Loucy (cell line): ENCODE results near the gene MCTS1.

Experiments
- H2AFZ ChIP-seq: fragments of 200-600 bp; sonication (generic); 2 replicates; pipeline ENCODE4 v1.6.0; 2016; ENCODE audit warnings: antibody characterized with exemption, mild to moderate bottlenecking, low read length, moderate library complexity
- H3F3A ChIP-seq: fragments of 200-600 bp; 2 replicates; pipeline ENCODE4 v1.6.0; 2016; ENCODE audit warnings: antibody characterized with exemption, low read depth, mild to moderate bottlenecking
- H3K27me3 ChIP-seq: fragments of 200-600 bp; sonication (generic); 2 replicates; pipeline ENCODE4 v1.6.1; 2014; ENCODE audit warnings: low read length, mild to moderate bottlenecking; ENCODE audit not compliant: insufficient read depth, poor library complexity, severe bottlenecking
- H3K36me3 ChIP-seq: fragments of 200-600 bp; sonication (generic); 2 replicates; pipeline ENCODE4 v1.6.1; 2016; ENCODE audit warnings: low read length; ENCODE audit not compliant: insufficient read depth
- H3K4me1 ChIP-seq: fragments of 200-600 bp; sonication (generic); 2 replicates; pipeline ENCODE4 v1.5.1; 2014; ENCODE audit warnings: low read length, mild to moderate bottlenecking; ENCODE audit not compliant: insufficient read depth, poor library complexity, severe bottlenecking
- H3K4me2 ChIP-seq: fragments of 200-600 bp; sonication (generic); 2 replicates; pipeline ENCODE4 v1.6.0; 2014; ENCODE audit warnings: antibody characterized with exemption, low read length, low read depth, mild to moderate bottlenecking; ENCODE audit not compliant: poor library complexity, severe bottlenecking
- H3K4me3 ChIP-seq: fragments of 200-600 bp; sonication (generic); 2 replicates; pipeline ENCODE4 v1.5.1; 2014; ENCODE audit warnings: low read length, mild to moderate bottlenecking, mixed read lengths; ENCODE audit not compliant: poor library complexity, severe bottlenecking
- H3K79me2 ChIP-seq: fragments of 200-600 bp; sonication (generic); 2 replicates; pipeline ENCODE4 v1.6.1; 2014; ENCODE audit warnings: low read length; ENCODE audit not compliant: insufficient read depth
- H3K9ac ChIP-seq: fragments of 200-600 bp; sonication (generic); 2 replicates; pipeline ENCODE4 v1.6.0; 2014; ENCODE audit warnings: mild to moderate bottlenecking, low read depth, low read length, moderate library complexity; ENCODE audit not compliant: poor library complexity, severe bottlenecking
- H3K9me2 ChIP-seq: fragments of 200-600 bp; sonication (generic); replicated peaks from 2 replicates; pipeline ENCODE4 v1.6.1; 2016; ENCODE audit warnings: low read depth, low read length, mixed read lengths
- H3K9me3 ChIP-seq: fragments of 200-600 bp; sonication (generic); 2 replicates; pipeline ENCODE4 v1.6.1; 2014; ENCODE audit warnings: mild to moderate bottlenecking, antibody characterized with exemption, low read length, low read depth; ENCODE audit not compliant: insufficient read depth
- H4K20me1 ChIP-seq: fragments of 200-600 bp; sonication (generic); 2 replicates; pipeline ENCODE4 v1.6.0; 2014; ENCODE audit warnings: antibody characterized with exemption, low read length, mild to moderate bottlenecking; ENCODE audit not compliant: insufficient read depth, poor library complexity, severe bottlenecking
- EZH2phosphoT487 ChIP-seq: fragments of 200-600 bp; IDR thresholded peaks from 2 replicates; pipeline ENCODE4 v1.6.1; 2018; ENCODE audit warnings: antibody characterized with exemption, mild to moderate bottlenecking, moderate library complexity, borderline replicate concordance
- TF ChIP-seq, protein P1 (sequence below): fragments of 200-600 bp; sonication (generic); conservative IDR thresholded peaks from 2 replicates; pipeline ENCODE4 v1.5.1; 2014; ENCODE audit warnings: mild to moderate bottlenecking, antibody characterized with exemption, low read length

Gene MCTS1

DNA sequence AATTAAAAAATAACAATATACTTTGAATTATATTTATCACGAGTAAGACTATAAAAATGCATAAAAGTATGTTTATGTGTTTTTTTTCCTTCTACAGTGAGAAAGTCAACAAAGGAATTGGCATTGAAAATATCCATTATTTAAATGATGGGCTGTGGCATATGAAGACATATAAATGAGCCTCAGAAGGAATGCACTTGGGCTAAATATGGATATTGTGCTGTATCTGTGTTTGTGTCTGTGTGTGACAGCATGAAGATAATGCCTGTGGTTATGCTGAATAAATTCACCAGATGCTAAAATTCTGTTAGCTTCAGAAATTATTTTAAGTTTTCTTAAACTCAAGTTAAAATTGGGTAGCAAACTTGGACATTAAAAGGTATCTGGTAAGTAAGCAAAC, 8.2 kb downstream of the MCTS1 start:
- Histone ChIP-seq H3K36me3 (peaks cover 25% of the 10 kb centered on the region; the same call in 1 of the 2 replicates), H3K79me2 (peaks cover 4% of the 10 kb centered on the region; the same call in 1 of the 2 replicates), H3K9me3 (no peaks in the 10 kb centered on the region), H3K4me3 (no peak overlapping the region), H3K4me2 (no peak overlapping the region), H2AFZ (no peak overlapping the region), H3K27me3 (no peaks in the 10 kb centered on the region), H4K20me1 (no peaks in the 10 kb centered on the region), H3K4me1 (no peaks in the 10 kb centered on the region), H3K9me2 (no peaks in the 10 kb centered on the region), H3F3A (no peaks in the 10 kb centered on the region), H3K9ac (no peak overlapping the region)
- TF ChIP-seq, protein P1, sequence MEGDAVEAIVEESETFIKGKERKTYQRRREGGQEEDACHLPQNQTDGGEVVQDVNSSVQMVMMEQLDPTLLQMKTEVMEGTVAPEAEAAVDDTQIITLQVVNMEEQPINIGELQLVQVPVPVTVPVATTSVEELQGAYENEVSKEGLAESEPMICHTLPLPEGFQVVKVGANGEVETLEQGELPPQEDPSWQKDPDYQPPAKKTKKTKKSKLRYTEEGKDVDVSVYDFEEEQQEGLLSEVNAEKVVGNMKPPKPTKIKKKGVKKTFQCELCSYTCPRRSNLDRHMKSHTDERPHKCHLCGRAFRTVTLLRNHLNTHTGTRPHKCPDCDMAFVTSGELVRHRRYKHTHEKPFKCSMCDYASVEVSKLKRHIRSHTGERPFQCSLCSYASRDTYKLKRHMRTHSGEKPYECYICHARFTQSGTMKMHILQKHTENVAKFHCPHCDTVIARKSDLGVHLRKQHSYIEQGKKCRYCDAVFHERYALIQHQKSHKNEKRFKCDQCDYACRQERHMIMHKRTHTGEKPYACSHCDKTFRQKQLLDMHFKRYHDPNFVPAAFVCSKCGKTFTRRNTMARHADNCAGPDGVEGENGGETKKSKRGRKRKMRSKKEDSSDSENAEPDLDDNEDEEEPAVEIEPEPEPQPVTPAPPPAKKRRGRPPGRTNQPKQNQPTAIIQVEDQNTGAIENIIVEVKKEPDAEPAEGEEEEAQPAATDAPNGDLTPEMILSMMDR = no peak
- no peak for TF ChIP-seq EZH2phosphoT487

DNA sequence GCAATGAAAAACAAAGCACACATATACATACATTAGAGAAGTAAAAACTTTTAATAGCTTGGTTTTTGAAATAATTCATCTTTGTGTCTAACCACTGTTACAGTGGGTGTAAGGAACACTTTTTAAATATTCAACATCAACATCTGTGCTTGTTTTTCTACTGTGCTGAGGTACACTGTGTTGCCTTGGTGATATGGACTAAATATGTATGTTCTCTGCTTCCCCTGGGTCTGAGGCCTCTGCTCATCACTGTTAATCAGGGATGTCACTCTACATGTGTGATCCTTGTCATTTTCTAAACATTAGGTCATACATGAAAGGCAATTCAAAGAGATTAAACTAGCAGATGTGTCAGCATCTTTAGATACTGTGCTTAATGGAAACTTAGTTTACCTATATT, 10.9 kb downstream of the MCTS1 start:
- H3K9ac ChIP-seq = no peak overlapping the region
- TF ChIP-seq, protein P1 = no peak
- TF ChIP-seq EZH2phosphoT487 = no peak
- no peaks in the 10 kb centered on the region for H3K4me1 ChIP-seq
- H3K36me3 ChIP-seq = peaks cover 20% of the 10 kb centered on the region; the same call in 1 of the 2 replicates
- H2AFZ ChIP-seq = no peak overlapping the region
- H3K27me3 ChIP-seq = no peaks in the 10 kb centered on the region
- no peak overlapping the region for H3K4me2 ChIP-seq
- no peaks in the 10 kb centered on the region for H3K9me3 ChIP-seq
- H3K9me2 ChIP-seq = no peaks in the 10 kb centered on the region
- H3K79me2 ChIP-seq = no peaks in the 10 kb centered on the region
- no peaks in the 10 kb centered on the region for H4K20me1 ChIP-seq
- H3K4me3 ChIP-seq = no peak overlapping the region
- H3F3A ChIP-seq = no peaks in the 10 kb centered on the region

DNA sequence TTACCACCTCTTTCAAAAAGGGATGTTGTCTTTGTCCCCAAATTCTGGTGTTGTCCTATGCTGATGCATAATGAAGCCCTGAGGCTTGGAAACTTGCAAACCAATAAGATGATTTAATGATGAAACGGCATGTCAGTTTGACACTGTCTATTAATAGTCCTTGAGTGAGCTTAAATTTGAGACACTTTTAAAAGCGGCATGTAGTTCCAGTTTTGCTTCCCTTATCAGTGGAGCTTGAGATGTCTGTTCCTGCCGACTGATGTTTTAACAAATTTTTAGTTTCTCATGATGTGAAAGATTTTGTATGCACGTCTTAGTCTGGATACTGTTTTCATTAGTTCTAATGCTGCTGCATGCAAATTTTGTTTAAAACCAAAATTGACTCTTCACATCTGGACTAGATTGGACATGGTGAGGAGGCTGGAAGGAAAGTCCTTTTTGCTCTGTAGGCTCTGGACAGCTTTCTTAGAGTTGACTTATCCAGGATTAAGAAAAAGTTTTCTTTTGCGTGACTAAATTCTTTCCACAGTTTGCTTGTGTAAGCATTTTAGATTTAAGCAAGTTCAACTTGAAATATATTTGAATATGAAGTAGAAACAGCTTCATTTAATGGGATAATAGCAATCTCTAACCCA, 14.2 kb downstream of the MCTS1 start:
- Histone ChIP-seq H3K4me2 (no peak overlapping the region), H3K27me3 (no peaks in the 10 kb centered on the region), H3K4me3 (no peak overlapping the region)

More for the DNA sequence above, 14.2 kb downstream of the MCTS1 start:
- Histone ChIP-seq H4K20me1 (no peaks in the 10 kb centered on the region), H3F3A (no peaks in the 10 kb centered on the region), H3K9ac (no peak overlapping the region), H2AFZ (no peak overlapping the region), H3K36me3 (peaks cover 8% of the 10 kb centered on the region; the same call in 1 of the 2 replicates), H3K9me2 (no peaks in the 10 kb centered on the region), H3K79me2 (no peaks in the 10 kb centered on the region), H3K4me1 (no peaks in the 10 kb centered on the region), H3K9me3 (no peaks in the 10 kb centered on the region)
- no peak for TF ChIP-seq EZH2phosphoT487
- TF ChIP-seq, protein P1 = no peak
